Activated naive CD4-positive, alpha-beta T cell (primary cell): Measurements from ENCODE around the gene SLC51B.
"Not testable (repeated sequence)": the region's sequence is repeated elsewhere in the genome, so short reads cannot be mapped to it uniquely, and the experiment has no call there.

Experiments used
- DNase-seq, 4 experiments: peaks; one replicate each; lab custom pipeline; 2025; lab: John Stamatoyannopoulos, UW

SLC51B gene

DNA sequence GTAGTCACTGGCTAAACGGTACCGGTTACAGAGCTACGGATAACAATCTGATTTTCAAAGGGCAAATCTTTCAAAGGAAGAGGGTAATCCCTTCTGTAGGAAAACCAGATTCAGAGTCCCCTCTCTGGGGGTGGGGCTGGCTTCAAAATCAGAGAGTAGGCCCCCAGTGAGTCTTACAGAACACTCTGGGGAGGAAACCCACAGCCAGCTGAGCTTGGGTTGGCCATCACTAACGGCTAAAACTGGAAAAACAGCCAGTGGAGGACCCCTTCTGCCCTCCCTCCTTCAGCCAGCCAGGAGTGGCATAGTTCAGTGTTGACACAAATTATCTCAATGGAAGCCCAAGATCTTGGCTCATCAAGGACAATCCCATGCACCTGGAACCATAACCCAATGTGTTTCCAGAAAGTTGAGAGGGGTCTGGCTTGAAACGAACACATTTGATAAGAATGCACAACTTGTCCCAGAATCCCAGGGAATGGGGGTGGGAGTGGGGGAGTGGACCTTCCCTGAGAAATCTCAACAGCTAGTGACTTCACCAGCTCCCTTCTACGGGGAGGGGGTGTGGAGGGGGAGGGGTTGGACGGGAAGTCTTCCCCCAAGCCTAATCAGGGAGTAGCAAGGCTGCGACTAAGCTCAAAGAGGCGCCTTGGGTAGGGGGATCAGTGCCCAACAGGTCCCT, 21.6 kb downstream of the SLC51B start:
- no peak for DNase-seq

DNA sequence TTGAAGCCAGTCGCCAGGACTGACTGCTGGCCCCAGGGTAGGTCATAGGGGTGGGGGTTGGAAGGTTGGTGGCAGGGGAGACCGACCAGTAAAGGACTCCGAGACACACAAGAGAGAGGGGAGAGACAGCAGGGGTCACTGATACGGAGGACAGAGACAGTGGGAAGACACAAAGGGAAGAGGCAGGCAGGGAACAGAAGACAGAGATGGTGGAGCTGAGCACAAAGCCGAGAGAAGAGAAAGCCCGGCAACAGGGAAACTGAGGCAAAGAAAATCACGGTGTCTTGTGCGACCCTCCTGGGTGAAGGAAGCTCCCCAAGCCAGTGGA, 22.1 kb downstream of the SLC51B start:
- DNase-seq: no peak

DNA sequence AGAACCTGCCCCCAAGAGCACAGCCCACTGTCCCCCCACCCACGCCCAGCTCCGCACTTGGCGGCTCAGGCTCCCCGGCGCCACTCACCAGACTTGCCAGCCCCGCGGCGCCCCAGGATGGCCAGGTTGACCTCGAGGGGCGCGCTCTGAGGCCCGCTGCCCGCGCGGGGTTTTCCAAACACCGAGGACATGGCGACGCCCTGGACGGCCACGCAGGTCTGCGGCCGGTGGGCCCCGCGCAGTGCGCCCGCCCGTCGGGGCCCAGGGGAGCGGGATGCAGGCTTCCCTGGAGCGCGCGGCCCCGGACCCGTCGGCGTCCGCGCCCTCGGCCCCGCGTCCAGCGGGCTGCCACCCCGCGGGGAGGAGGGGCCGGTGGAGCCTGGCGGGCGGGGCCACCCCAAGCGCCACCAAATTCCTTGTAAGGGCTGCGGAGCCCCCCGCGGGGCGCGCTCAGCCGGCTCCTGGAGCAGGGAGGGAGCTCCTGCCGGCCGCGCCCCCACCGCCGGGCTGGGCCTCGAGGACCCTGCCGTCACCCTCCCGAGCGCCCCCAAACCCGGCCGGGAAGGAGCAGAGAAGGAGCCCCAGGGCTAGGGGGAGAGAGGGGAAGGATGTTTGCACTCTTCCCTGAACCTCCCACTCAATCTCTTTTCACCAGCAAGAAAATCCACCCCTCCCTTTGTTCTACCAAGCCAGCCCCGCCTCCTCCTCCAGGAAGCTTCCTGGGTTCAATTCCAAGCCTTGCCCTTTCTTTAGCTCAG, 22.6 kb downstream of the SLC51B start, which contains the start of gene RASL12:
RASL12 (minus strand) TSS at position 347 of the 758 bp plus-strand sequence; CDS start at position 191, 156 bp downstream.
- no peak for DNase-seq

DNA sequence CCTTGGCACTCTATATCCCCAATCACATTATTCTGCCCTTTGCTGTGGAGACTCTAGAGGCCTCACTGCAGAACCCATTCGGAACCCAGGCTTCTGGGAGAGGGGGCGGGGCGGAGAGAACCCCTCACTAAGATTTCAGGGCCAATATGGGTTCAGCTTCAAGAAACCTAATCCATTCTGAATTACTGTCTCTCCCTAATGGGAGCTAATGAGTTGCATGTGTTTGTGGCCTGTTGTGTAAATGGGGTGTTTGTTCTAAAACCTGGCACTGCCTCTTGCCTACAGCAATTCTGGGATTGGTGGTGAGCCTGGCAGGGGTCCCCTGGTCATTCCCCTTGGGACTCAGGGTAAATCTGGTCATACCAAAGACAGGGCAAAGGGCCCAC, 23.2 kb downstream of the SLC51B start:
- DNase-seq: no peak

DNA sequence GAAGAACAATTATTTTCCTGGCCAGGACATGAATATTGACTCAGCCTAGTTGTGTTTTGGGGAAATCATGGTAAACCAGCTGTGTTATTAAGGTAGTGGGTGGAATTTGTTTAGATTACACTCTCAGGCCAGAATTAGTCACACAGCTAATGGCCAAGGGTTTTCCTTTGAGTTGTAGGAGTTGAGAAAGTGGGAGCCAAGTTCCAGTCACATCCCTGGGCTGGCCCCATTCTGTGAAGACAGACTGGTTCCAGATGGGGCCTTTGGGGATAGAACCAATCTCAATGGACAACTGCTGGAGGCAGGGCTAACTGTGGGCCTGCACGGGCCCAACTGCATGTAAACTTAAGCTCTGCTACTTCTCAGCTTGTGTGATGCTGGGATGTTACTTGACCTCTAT, 24.0 kb downstream of the SLC51B start:
- no peak for DNase-seq

DNA sequence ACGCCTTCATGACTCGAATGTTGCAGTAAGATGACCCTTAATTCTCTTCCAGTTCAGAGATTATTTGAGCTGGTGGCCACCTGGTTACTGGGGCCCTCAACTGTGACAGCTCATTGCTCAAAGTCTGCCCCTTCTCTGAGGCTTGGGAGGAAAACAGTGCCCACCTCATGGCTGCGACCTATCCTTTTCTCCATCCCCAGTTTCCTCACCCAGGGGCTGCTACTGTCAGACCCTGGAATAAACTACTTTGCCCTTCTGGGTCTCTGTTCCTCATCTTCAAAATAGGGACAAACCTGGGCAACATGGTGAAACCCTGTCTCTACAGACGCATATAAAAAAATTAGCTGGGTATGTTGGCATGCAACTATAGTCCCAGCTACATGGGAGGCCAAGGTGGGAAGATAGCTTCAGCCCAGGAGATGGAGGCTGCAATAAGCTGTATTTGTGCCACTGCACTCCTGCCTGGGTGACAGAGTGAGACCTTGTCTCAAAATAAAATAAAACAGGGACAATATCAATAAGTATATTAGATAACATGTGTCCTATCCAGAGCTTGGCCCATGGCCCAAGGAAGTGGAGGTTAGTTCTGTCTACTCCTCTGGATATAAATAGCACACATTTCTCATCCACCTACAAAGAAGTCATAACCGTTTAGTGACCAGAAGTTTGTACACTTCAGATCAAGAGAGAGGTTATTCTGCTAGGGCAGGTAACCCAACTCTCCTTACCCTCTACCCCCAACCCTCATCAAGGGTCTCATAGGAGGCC, 24.8 kb downstream of the SLC51B start:
- no peak for DNase-seq

DNA sequence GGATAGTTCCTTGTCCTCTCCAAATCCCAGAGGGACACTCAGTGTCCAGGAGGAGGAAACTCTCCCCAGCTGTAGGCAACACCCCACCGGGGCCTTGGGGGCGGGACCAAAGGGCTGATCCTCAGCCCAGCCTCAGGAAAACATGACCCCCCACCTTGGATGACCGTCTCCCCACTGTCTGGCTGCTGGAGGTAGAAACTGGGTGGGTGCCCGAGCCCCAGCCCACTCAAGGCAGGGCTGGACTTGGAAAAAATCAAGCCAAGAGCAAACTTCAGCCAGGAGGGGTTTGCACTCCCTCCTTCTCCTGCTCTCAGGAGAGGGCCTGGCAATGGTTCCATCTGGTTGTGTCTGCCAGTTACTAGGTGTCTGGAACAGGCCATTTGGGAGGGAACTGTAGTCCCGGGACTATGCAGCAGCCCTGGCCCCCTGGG, 26.2 kb downstream of the SLC51B start:
- DNase-seq: no peak

DNA sequence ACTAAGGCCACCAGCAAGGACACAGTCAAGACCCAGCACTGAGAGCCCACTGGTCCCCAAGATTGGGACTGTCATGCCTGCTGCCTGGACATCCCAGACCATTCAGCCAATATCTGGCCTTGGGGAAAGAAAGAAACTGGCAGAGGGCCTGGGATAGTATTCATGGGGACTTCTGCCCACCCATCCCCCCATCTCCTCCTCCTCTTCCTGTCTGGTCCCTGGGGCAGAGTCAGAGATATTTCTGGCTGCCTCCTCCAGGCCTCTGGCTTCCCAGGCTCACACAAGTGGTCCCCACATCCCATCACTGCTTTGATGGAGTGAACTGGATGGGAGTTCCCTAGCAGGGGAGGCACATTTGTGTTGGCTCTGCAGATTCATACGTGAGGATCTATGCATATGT, 26.8 kb downstream of the SLC51B start:
- DNase-seq: no peak

DNA sequence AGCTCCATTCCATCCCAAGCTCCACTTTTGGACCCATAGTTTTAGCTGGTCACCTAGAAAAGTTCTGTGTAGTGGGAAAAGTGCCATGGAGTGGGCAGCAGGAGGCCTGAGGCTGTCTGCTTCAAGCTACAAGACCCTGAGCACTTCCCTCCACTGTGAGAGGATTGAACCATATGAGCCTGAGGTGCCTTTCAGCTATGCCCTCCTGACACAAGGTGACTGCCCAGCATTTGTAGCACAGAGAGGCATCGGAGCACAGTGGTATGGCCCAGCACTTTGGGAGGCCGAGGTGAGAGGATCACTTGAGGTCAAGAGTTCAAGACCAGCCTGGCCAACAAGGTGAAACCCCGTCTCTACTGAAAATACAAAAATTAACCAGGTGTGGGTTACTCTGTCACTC, 27.4 kb downstream of the SLC51B start:
- no peak for DNase-seq

DNA sequence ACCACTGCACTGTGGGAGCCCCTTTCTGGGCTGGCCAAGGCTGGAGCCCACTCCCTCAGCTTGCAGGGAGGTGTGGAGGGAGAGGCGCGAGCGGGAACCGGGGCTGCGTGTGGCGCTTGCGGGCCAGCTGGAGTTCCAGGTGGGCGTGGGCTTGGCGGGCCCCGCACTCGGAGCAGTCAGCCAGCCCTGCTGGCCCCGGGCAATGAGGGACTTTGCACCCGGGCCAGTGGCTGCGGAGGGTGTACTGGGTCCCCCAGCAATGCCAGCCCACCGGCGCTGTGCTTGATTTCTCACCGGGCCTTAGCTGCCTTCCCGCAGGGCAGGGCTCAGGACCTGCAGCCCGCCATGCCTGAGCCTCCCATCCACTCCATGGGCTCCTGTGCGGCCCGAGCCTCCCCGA, 29.8 kb downstream of the SLC51B start:
- not testable (repeated sequence) for DNase-seq

DNA sequence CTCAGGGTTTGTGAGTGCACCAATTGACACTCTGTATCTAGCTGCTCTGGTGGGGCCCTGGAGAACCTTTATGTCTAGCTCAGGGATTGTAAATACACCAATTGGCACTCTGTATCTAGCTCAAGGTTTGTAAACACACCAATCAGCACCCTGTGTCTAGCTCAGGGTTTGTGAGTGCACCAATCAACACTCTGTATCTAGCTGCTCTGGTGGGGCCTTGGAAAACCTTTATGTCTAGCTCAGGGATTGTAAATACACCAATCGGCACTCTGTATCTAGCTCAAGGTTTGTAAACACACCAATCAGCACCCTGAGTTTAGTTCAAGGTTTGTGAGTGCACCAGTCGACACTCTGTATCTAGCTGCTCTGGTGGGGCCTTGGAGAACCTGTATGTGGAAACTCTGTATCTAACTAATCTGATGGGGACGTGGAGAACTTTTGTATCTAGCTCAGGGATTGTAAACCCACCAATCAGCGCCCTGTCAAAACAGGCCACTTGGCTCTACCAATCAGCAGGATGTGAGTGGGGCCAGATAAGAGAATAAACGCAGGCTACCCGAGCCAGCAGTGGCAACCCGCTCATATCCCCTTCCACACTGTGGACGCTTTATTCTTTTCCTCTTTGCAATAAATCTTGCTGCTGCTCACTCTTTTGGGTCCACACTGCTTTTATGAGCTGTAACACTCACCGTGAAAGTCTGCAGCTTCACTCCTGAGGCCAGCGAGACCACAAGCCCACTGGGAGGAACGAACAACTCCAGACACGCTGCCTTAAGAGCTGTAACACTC, 30.6 kb downstream of the SLC51B start:
- not testable (repeated sequence) for DNase-seq

DNA sequence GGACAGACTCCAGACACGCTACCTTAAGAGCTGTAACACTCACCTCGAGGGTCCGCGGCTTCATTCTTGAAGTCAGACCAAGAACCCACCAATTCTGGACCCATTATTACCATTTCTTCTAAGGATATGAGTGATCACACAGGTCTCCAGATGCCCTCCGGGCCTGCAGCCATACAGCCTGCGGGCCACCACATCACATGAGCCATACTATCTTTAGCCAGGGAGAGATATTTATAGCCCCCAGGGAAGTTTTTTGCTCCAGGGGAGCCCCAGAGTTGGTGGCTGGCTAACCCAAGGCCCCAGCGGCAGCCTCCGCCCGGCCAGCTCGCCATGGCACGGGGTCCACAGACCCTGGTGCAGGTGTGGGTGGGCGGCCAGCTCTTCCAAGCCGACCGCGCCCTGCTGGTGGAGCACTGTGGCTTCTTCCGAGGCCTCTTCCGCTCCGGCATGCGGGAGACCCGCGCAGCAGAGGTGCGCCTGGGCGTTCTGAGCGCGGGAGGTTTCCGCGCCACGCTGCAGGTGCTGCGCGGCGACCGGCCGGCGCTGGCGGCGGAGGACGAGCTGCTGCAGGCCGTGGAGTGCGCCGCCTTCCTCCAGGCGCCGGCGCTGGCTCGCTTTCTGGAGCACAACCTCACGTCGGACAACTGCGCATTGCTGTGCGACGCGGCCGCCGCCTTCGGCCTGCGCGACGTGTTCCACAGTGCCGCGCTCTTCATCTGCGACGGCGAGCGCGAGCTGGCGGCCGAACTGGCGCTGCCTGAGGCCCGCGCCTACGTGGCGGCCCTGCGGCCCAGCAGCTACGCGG, 31.5 kb downstream of the SLC51B start, which contains the start of gene KBTBD13:
KBTBD13 (plus strand) TSS at position 261 of the 805 bp plus-strand sequence; CDS start at position 331, 70 bp downstream.
- DNase-seq: no peak

DNA sequence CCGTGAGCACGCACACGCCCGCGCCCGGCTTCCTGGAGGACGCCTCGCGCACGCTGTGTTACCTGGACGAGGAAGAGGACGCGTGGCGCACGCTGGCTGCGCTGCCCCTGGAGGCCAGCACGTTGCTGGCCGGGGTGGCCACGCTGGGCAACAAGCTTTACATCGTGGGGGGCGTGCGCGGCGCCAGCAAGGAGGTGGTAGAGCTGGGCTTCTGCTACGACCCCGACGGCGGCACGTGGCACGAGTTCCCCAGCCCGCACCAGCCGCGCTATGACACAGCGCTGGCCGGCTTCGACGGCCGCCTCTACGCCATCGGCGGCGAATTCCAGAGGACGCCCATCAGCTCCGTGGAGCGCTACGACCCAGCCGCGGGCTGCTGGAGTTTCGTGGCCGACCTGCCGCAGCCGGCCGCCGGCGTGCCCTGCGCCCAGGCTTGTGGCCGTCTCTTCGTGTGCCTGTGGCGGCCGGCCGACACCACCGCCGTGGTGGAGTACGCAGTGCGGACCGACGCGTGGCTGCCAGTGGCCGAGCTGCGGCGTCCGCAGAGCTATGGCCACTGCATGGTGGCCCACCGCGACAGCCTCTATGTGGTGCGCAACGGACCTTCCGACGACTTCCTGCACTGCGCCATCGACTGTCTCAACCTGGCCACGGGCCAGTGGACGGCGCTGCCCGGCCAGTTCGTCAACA, 32.2 kb downstream of the SLC51B start:
- DNase-seq: no peak

DNA sequence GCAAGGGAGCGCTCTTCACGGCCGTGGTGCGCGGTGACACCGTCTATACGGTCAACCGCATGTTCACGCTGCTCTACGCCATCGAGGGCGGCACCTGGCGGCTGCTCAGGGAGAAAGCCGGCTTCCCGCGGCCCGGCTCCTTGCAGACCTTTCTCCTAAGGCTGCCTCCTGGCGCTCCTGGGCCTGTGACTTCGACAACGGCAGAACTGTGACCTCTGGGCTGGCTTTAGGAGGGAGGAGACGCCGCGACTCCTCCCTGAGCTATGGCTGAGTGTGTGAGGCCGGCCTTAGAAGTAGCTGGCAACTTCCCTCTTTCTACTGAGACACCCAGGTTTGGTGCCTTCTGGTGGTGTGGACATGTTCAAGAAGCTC, 32.8 kb downstream of the SLC51B start:
- peak in 3 of 4 experiments; percentile 8 to 36 (median 21) for DNase-seq

DNA sequence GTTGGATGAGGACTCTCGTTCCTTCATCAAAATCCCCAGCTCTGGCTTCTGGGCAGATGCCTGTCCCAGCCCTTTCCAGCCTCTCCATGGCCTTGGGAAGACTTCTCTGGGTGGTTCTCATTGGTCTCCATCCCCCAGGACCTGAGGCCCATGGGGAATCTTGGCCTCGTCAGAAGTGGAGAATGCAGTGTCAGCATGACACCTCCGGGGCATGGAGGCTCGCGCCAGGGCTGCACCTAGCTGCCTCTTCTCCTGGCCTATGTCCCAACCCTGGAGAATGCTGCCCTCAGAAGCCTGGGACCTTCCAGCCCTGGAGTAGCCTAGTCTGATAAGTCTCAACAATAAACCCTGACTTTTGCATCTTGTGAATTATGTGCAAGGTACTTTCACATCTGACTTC, 34.4 kb downstream of the SLC51B start:
- DNase-seq: no peak

DNA sequence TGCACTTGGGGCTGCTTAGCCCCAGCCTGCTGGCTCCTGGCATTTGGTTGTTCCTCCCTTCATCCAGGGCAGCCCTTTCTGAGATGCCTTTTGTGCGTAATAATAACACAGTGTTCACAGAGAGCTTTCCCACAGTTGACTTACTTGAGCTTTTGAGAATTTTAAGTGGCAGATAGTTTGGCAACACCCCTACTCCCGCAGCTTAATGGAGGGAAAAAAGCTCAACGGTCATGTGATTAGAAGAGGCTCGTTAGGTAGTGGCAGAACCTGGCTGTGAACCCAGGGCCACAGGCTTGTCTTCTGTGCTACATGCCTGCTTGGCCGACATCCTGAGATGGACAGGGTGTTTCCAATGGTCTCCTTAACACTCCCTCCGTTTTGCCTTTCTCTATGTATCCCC, 36.1 kb downstream of the SLC51B start:
- DNase-seq: no peak

DNA sequence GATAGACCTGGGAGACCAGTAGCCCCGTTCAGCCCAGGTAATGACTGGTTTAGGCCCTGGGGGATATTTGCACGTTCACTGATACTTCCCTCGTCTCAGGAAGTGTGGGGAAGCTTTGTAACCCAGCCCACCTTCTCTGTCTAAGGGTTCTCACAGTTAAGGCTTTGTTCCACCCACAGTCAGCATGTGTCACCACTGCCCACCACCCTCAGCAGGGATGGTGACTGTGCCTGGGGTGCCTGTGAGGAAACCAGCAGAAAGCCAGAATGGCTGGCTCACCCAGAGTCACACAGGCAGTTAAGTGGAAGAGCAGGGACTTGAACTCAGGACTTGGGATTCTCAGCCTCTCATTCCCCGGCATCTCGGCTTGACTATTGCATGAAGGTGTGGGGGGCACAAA, 36.6 kb downstream of the SLC51B start:
- no peak for DNase-seq

DNA sequence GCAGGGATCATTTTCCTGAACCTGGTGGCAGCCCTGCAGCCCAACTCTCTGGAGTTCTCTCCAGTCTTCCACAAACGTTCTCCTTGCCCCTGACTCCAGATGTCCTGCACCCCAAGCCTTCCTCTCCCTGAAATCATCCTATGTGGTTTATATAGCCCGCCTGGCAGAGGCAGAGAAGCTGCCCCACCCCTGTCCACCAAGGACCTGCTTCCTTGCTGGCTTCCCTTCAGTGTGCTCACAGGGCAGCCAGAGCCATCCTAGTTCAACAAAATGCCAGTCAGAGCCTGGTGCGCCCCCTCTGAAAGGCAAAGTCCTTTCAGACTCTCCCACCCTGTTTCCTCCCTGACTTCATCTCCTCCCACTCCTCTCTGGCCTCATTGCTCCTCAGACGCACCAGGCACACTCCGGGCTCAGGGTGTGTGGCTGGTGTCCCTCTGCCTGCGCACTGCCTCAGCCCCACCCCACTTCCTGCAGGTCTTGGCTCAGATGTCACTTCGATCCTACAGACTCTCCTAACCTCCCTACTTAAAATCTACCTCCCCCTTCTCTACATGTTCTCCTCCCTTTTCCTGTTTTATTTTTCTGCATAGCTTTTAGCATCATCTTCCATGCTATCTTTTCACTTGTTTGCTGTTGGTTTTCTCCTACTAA, 37.2 kb downstream of the SLC51B start:
- peak in 1 of 4 experiments; percentile 7 for DNase-seq

DNA sequence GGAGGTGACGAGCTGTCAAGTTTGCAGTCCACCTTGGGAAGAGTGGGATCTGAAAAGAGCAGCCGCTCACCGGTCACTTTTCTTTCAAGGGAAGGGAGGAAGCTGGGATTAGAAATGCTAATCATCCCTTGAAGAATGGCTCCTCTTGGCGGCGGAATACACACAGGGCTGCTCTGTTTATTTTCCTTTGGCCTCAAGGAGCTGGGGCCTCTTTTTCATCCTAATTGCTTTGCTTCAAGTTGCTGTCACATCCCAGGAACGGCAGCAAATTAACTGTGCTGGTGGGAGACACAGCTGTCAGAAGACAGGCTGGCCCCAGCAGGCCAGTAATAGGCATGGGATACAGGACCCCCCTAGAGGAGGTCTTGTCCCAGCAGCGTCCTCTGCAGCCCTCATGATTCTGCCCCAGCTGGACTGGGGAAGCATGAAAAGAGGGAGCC, 38.1 kb downstream of the SLC51B start:
- no peak for DNase-seq
